ENCODE measurements around the gene BTN3A1.

- TF ChIP-seq CTCF (IDR thresholded peaks at IDR 0.05; ENCODE audit: insufficient read depth, low read length) (no peak), POLR2AphosphoS5 (IDR thresholded peaks at IDR 0.05; ENCODE audit: low read depth) (no peak)
Observed at GRCh38 chr6:26359765-26360164, 42.3 kb upstream of the BTN3A1 start.
